Prostate gland (tissue), 2 donors: ENCODE results near the gene DGCR8. TPM values are rescaled to one million over a fixed set of nuclear protein-coding genes. Genes with fewer than 3 reads are reported as not detected.

ENCODE experiments used
- DNase-seq: peaks from one replicate; pipeline ENCODE4 v3.0.0-alpha.2; 2019; ENCODE audit warnings: low spot score
- H3K27ac ChIP-seq, 2 donors: fragments of 200-600 bp; sonication (generic); 2 replicates each; pipeline ENCODE4 v1.5.1; 2017 to 2019
- H3K27me3 ChIP-seq: fragments of 200-600 bp; sonication (generic); replicated peaks from 2 replicates; pipeline ENCODE4 v1.5.1; 2019; ENCODE audit not compliant: insufficient read depth
- H3K36me3 ChIP-seq, 2 donors: fragments of 200-600 bp; sonication (generic); 1 replicate in 1 of 2; 2 replicates in 1 of 2; pipeline versions ENCODE4 v1.5.1 to v1.8.1; 2017 to 2019
- H3K4me1 ChIP-seq: fragments of 200-600 bp; sonication (generic); replicated peaks from 2 replicates; pipeline ENCODE4 v1.5.1; 2019
- H3K4me3 ChIP-seq, 2 donors: fragments of 200-600 bp; sonication (generic); 2 replicates each; pipeline ENCODE4 v1.5.1; 2017 to 2019
- H3K9me3 ChIP-seq: fragments of 200-600 bp; sonication (generic); 2 replicates; pipeline ENCODE4 v1.5.1; 2017
- CTCF ChIP-seq, 4 experiments: fragments of 200-600 bp in 2 of 4; fragments of 450-650 bp in 2 of 4; sonication (generic) in 2 of 4; IDR thresholded peaks; 1 replicate in 3 of 4; 2 replicates in 1 of 4; pipeline ENCODE4 v1.5.1; 2016 to 2019; ENCODE audit warnings: antibody characterized with exemption in 4 of 4, mild to moderate bottlenecking in 2 of 4, moderate library complexity in 2 of 4
- POLR2A ChIP-seq: fragments of 450-650 bp; IDR thresholded peaks from one replicate; pipeline ENCODE4 v1.6.1; 2016; ENCODE audit warnings: antibody characterized with exemption, mild to moderate bottlenecking
- POLR2AphosphoS5 ChIP-seq: sonication (generic); formaldehyde crosslinking; IDR thresholded peaks from one replicate; pipeline ENCODE4 v1.6.1; 2017; ENCODE audit warnings: antibody characterized with exemption
- WGBS: methylation state at CpG from one replicate; pipeline ENCODE4 v1.1.5; 2018; 5-methylcytosine and 5-hydroxymethylcytosine counted together
- intact Hi-C: fragments of 100-400 bp; cut with DNase I; formaldehyde crosslinking; loops from one replicate; pipeline ENCODE4 v1.14.2; 2022
- total RNA-seq, 2 donors: library from RNA; depleted of rRNA; stranded (reverse); fragments of >200 nt; gene quantifications; one replicate each; pipeline ENCODE4 v1.1.0, GENCODE V29; 2016

The DGCR8 gene
- total RNA-seq, 2 donors from 2014 or later, result 20.9 to 47.6 TPM

- WGBS, result 87% methylated on average over 20 of the region's 22 CpGs
Measured at GRCh38 chr22:20145206-20145831, 65.3 kb downstream of the DGCR8 start.

GRCh38 chr22:20145832-20146223, 65.8 kb downstream of the DGCR8 start:
- no peaks in the 10 kb centered on the region for H3K27me3 ChIP-seq
- no peak for DNase-seq
- no peak overlapping the region for H3K27ac ChIP-seq
- H3K9me3 ChIP-seq, result no peaks in the 10 kb centered on the region
- no peaks in the 10 kb centered on the region for H3K4me1 ChIP-seq
- intact Hi-C loops, result no loop called here
- H3K4me3 ChIP-seq, result no peak overlapping the region
- no peaks in the 10 kb centered on the region for H3K36me3 ChIP-seq
- WGBS, result 89% methylated on average over 21 of the region's 21 CpGs
- TF ChIP-seq CTCF (IDR thresholded peaks at IDR 0.05) (no peak), POLR2AphosphoS5 (no peak), POLR2A (no peak)

More at GRCh38 chr22:20145206-20145831, 65.3 kb downstream of the DGCR8 start:
- Histone ChIP-seq H3K27me3 (no peaks in the 10 kb centered on the region), H3K27ac (no peak overlapping the region), H3K4me1 (no peaks in the 10 kb centered on the region), H3K9me3 (no peaks in the 10 kb centered on the region), H3K36me3 (no peaks in the 10 kb centered on the region), H3K4me3 (no peak overlapping the region)
- intact Hi-C loops, result no loop called here
- no peak for TF ChIP-seq POLR2A
- TF ChIP-seq CTCF (IDR thresholded peaks at IDR 0.05), result no peak
- TF ChIP-seq POLR2AphosphoS5, result no peak
- DNase-seq, result no peak

- Histone ChIP-seq H3K27me3 (no peaks in the 10 kb centered on the region), H3K27ac (no peak overlapping the region), H3K36me3 (no peaks in the 10 kb centered on the region), H3K9me3 (no peaks in the 10 kb centered on the region), H3K4me1 (no peaks in the 10 kb centered on the region), H3K4me3 (no peak overlapping the region)
- TF ChIP-seq POLR2A, result no peak
- no peak for TF ChIP-seq POLR2AphosphoS5
- no peak for TF ChIP-seq CTCF (IDR thresholded peaks at IDR 0.05)
- intact Hi-C loops, result no loop called here
- WGBS, result 90% methylated on average over 10 of the region's 22 CpGs
- no peak for DNase-seq
Measured at GRCh38 chr22:20146777-20147176, 66.7 kb downstream of the DGCR8 start.

- no peak for DNase-seq
- Histone ChIP-seq H3K4me1 (no peaks in the 10 kb centered on the region), H3K9me3 (no peaks in the 10 kb centered on the region), H3K27me3 (no peaks in the 10 kb centered on the region), H3K27ac (no peak overlapping the region), H3K4me3 (no peak overlapping the region), H3K36me3 (no peaks in the 10 kb centered on the region)
- WGBS, result 80% methylated on average over 14 of the region's 14 CpGs
- intact Hi-C loops, result no loop called here
- TF ChIP-seq POLR2AphosphoS5 (no peak), CTCF (IDR thresholded peaks at IDR 0.05) (no peak), POLR2A (no peak)
Measured at GRCh38 chr22:20147237-20147988, 67.4 kb downstream of the DGCR8 start.

- Histone ChIP-seq H3K36me3 (no peaks in the 10 kb centered on the region), H3K9me3 (no peaks in the 10 kb centered on the region), H3K4me3 (no peak overlapping the region), H3K27me3 (no peaks in the 10 kb centered on the region), H3K27ac (no peak overlapping the region), H3K4me1 (no peaks in the 10 kb centered on the region)
- WGBS, result 84% methylated on average over 18 of the region's 18 CpGs
- no peak for TF ChIP-seq POLR2AphosphoS5
- TF ChIP-seq POLR2A, result no peak
- no peak for TF ChIP-seq CTCF (IDR thresholded peaks at IDR 0.05)
- intact Hi-C loops, result no loop called here
- no peak for DNase-seq
Measured at GRCh38 chr22:20148414-20148813, 68.4 kb downstream of the DGCR8 start.
